Measurements from ENCODE around the gene SMIM3.
"Not testable (repeated sequence)": the region's sequence is repeated elsewhere in the genome, so short reads cannot be mapped to it uniquely, and the experiment has no call there.

Gene SMIM3, protein sequence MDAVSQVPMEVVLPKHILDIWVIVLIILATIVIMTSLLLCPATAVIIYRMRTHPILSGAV

DNA sequence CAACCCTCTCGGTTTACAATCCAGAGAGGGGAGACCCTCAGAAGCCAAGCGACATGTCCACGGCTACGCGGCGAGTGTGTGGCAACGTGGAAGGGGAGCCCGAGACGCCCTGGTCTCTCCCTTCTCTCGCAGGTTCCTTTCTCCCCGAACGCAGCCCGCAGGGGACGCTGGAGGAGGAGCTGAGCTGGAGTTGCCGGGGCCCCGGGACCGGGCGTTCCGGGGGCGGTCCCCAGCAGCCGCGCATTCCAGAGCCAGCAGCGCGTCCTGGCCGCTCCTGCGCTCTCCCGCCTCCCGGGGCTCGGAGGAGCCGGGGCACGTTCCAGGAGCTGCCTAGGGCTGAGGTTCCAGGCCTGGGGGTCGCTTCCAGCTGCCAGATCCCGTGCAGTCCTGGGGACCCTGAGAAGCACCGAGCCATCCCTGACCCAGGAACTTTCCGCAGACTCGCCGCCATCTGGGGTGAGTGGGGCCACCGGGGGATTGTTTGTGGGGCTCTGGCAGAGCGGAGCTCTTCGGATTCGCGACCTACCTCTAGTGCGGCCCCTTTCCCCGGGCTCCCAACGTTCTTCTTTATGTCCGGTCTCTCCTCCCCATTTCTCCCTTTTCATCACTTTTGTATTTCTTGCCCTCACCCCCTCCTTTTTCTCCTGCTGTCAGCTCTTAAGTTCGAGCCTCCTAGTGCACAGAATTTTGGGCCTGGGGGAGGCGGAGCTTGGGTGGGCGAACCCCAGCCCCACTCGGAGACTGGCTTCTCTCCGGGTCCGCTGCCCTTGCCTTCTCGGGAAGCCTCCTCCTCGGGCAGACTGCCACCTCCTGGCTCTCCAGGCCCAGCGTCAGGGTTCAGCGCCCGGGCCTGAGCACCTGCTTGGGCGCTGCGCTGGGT lies at the start of gene SMIM3:
TSS of gene SMIM3 (plus strand) at position 241 of the 880 bp plus-strand sequence. CDS start 16,684 bp downstream, outside the sequence.
- peak; percentile 64 for DNase-seq

DNA sequence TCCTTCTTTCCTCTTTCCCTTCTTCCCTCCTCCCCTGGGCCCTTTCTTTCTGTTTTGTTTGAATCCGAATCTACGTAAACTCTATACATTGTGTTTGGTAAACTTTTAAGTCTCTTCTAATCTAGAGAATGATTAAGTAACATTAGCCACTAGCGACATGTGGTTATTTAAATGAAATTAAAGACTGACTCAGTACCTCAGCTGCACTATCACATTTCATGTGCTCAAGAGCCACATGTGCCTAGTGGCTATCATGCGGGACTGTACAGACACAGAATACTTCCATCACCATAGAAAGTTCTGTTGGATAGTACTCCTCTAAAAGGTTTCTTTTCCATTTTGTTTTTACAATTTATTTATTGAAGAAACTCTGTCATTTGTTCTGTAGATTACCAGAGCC lies 48.7 kb upstream of the SMIM3 start:
- no peak for DNase-seq

DNA sequence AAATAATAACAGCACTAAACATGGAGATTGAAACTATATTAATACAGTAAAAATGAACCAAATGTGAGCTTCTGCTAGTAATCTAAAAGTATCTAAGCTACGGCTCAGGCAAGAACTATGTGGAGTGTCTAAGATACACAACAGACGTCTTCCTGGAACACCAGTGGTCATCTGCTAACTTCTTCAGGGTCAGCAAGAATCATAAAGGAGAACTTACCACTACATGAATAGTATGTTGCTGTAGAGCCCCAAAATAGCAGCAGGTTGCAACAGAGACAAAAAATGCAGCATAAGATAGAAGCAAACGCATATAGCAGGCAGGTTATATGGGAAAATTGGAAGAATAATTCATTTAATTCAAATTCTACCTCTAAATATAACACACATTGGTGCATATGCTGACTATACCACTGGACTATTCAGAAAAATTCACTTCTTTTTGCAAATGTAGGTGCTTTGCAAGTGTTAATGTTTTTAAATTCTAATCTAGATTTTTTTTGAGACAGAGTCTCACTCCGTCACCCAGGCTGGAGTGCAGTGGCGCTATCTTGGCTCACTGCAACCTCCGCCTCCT lies 46.8 kb upstream of the SMIM3 start:
- DNase-seq: no peak

DNA sequence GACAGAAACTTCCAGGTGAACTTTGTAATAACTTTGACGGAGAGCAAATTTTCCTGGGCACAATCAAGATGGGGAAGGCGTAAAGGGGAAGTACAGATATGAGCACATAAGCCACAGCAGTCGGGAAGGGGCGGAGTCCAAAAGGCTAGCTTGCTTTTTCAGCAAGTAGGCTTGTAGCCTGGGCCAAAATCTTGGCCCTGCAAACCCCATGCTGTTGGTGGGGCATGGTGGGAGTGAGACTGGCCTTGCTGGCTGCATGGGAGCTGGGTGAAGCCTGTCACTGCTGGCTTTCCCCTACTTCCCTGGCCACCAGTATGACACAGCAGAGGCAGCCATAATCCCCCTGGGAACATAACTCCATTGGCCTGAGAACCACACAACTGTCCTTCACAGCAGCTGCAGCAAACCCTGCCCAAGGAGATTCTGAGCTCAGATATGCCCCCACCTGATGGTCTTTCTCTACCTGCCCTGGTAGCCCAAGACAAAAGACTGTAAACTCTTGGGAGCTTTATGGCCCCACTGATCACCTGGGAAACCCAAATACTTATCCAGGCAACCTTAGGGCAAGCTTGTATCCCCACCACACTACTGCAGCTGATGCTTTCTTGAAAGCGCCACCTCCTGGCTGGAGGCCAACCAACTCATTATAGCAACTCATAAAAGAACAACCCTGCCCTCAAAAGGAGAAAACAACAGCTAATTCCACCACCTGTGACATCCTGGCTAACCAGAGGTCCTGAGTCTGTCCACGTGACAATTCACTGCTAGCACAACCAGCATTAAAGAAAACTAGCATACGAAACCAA lies 43.8 kb upstream of the SMIM3 start:
- no peak for DNase-seq

DNA sequence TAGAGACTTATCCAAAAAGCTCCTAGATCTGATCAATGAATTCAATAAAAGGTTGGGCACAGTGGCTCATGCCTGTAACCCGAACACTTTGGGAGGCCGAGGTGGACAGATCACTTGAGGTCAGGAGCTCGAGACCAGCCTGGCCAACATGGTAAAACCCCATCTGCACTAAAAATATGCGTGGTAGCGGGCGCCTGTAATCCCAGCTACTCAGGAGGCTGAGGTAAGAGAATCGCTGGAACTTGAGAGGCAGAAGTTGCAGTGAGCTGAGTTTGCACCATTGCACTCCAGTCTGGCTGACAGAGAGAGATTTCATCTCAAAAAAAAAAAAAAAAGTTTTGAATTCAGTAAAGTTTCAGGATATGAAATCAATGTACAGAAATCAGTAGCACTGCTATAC lies 39.7 kb upstream of the SMIM3 start:
- DNase-seq: no peak

DNA sequence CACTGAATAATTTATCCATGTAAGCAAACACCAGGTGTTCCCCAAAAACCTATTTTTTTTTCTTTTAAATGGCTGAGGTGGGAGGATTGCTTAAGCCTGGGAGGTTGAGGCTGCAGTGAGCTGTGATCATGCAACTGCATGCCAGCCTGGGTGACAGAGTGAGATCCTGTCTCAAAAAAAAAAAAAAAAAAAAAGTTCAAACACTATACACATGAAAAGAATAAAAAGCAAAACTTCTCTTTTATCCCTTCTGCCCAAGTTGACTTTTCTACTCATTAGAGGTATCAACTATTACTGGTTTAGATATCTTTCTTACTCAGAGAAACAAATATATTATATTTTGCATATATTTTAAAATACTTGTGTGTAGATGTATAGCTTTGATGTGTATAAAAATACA lies 37.6 kb upstream of the SMIM3 start:
- DNase-seq: no peak

DNA sequence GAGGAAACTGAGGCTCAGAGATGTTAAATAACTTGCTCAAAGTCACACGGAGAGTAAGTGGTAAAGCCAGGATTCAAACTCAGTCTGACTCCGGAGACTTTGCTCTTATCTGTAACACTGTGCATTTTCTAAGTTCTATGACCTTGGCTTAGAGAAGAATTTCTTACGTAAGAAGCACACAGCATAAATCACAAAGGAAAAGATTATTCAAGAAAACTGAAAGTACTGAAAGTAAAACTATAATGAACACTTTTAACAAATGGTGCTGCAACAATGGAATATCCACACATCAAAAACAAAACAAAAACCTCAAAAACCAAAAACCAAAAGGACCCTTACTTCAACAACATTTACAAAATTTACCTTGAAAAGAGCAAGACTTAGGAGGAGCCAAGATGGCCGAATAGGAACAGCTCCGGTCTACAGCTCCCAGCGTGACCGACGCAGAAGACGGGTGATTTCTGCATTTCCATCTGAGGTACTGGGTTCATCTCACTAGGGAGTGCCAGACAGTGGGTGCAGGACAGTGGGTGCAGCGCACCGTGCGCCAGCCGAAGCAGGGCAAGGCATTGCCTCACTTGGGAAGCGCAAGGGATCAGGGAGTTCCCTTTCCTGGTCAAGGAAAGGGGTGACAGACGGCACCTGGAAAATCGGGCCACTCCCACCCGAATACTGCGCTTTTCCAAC lies 36.0 kb upstream of the SMIM3 start:
- DNase-seq: not testable (repeated sequence)

DNA sequence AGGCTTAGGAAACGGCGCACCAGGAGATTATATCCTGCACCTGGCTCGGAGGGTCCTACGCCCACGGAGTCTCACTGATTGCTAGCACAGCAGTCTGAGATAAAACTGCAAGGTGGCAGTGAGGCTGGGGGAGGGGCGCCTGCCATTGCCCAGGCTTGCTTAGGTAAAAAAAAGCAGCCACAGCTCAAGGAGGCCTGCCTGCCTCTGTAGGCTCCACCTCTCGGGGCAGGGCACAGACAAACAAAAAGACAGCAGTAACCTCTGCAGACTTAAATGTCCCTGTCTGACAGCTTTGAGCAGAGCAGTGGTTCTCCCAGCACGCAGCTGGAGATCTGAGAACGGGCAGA lies 35.4 kb upstream of the SMIM3 start:
- DNase-seq: not testable (repeated sequence)

DNA sequence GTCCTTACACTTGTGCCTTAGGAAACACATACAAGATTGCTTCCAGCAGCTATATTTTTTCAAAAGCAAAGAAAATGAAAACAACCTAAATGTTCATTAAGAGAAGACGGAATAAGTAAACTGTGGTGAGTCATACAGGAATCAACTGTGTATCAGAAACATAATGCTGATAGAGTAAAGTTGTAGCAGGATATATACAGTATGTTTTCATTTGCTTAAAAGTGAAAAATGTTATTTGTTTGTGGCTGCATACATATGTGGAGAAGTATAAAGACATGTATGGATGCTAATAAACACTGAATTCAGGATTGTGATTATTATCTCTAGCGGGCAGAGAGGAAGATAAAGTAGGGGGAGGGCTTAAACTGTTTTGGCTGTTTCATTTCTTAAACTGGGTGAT lies 28.1 kb upstream of the SMIM3 start:
- no peak for DNase-seq

DNA sequence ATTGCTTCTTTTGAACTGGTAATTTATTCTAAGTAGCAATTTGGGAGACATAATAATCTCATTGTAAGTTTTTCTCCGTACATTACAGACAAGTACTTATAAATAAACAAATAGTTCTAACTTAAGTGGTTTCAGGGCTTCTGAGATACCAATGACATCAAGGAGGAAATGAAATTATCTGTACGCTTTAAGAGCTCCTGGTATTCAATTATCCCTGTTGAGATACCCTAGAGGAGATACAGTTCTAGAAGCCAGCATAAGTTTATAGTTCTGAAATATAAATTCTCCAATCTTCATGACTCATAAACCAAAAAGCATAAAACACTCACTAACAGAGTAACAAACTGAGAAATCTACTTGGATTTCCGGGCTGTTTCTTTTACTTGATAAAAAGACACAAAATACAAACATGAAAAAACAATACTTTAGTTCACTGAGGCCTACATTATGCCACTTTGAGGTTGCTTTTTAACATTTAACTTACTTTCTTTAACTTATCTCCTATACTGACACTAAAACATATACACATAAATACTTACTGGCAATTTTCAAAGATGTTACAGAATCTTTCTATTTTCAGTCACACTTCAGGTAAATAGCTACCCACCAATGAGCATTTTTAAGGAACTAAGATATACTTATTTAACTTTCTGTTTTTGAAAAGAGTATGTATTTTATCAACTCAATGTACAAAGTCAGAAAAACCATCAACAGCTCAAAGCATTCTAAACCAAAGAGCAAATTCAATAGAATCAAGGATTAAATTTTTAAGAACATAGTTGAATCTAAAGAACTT lies 27.3 kb upstream of the SMIM3 start:
- DNase-seq: no peak

DNA sequence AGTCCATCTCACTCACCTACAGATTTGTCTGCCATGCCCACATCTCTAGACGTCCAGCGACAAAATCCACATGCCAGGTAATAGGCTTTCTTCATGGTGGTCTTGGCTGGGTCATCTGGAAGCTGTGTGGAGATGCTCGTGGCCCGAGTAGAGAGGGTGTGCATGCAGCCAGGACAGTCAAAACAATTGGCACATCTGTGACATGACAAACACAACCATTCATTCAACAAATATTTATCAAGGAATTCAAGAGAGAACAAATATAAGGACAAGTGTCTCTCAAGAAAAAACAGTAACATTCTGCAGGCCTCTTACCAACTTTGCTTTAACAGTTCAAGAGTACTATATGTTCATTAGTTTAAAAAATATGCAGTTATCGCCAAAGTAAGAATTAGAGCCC lies 25.1 kb upstream of the SMIM3 start:
- no peak for DNase-seq

DNA sequence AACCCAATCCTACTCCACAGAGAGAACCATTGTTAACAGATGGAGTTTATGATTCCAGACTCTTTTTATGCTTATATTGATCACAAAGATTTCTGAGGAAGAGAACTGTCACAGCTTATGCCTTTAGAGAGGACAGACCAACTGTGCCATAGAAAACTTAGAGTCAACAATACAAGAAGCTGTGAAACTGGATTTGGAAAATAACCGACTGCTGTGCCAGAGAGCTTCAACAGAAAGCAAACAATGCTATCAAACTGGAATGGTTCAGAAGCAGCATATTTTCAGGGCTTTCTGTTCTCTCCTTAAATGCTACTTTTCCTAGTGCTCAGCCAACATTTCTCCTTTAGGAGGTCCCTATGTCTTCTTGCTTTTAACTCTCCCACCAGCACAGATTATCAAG lies 24.7 kb upstream of the SMIM3 start:
- no peak for DNase-seq

DNA sequence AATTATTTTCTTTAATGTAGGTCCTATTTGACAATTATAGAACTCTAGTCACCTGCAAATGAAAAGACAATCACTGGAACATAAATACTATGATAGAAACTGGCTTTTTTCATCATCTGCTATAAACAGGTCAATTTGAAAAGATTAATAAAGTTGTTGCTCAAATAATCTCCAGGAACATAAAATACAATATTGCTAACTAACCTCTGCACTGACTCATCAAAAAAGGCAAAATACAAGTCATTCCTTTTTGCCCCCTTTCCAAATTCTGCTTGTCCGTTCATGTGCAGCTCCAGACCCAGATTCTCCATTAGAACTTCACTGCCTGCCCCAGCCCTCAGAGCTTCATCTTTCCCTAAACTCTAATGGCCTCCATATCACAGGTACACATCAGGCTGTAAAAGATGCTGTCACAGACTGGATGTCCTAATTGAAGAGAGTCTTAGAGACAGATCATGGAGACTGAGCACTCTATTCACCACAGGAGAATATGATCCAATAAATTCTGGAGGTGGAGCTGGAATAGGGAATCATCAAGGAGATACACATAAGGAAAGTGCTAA lies 21.4 kb upstream of the SMIM3 start:
- no peak for DNase-seq

DNA sequence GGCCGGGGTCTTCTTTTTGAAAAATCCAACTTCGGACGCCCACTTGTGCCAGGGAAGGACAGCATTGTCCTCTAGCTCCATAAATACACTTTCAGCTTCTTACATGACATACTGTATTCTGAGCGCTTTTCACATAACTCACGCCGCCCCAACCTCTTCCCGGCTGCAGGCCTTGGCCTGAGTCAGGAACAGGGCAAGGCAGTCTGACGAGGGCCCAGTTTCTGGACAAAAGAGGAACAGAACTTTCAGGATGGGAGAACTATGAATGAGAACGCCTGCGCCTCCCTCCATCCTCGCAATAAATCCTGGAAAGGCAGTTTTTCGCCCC lies 20.4 kb upstream of the SMIM3 start:
- no peak for DNase-seq

DNA sequence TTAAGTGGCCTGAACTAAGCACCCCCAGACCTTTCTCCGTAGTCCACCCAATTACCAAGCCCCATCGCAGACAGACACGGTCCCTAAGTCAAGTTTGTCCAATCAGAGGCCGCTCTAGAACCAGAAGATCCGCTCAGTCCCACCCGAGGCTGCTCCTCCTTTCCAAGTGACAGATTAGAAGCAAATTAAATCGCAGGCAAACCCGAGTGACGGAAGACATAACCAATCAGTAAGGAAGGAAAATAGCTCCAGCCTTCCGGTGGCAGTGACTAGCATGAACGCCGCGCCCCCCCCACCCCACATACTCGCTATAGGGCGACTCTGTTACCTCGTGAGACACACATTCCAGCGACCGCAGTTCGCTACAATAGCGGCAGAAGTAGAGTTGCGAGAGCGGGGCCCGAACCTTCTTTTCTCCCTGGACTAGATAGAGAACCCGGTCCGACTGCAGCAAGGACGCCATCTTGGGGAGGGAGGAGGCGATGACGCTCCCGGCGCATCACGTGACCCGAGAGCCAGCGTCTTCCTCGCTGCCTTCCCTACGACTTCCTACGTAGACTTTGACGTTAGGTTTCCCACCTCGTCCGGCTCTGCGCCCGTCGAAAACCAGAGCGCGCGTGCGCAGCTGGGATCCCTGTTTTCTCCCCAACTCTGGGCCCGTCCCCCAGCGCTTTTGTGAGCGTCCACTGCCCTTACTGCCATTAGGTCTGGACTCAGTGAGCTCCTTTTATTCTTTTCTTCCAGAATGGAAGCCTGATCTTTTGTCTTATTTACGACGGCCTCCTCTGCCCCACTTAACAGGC lies 19.8 kb upstream of the SMIM3 start, which contains the start of gene DCTN4:
TSS of gene DCTN4 (minus strand) at position 487 of the 803 bp plus-strand sequence. CDS start at position 463, 24 bp downstream.
- peak; percentile 90 for DNase-seq

DNA sequence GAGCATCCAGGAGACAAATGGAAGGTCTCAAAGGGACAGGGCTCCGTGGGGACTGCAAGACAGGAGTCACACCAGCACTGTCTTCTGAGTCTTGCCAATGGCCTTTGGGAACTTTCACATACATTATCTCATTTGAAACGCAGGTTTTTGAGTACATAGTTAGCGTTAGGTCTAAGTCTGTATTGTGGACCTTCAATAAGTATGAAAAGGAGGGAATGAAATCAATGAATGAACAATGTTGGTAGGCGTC lies 19.3 kb upstream of the SMIM3 start:
- DNase-seq: no peak

DNA sequence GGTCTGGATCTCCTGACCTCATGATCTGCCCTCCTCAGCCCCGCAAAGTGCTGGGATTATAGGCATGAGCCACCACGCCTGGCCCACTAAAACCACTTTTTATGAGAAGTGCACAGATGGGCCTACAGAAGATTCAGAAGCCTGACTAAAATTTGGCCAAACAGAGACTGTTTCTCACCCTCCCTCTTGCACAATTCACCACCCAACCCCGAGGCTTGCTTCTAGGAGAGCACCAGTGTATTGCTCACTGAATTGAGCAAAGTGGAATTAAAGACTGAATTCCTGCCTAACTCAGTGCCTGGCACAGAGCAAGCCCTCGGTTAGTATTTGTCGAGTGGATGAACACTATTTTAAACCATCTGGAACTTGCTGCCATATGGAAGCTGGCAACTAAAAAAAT lies 16.3 kb upstream of the SMIM3 start:
- no peak for DNase-seq

DNA sequence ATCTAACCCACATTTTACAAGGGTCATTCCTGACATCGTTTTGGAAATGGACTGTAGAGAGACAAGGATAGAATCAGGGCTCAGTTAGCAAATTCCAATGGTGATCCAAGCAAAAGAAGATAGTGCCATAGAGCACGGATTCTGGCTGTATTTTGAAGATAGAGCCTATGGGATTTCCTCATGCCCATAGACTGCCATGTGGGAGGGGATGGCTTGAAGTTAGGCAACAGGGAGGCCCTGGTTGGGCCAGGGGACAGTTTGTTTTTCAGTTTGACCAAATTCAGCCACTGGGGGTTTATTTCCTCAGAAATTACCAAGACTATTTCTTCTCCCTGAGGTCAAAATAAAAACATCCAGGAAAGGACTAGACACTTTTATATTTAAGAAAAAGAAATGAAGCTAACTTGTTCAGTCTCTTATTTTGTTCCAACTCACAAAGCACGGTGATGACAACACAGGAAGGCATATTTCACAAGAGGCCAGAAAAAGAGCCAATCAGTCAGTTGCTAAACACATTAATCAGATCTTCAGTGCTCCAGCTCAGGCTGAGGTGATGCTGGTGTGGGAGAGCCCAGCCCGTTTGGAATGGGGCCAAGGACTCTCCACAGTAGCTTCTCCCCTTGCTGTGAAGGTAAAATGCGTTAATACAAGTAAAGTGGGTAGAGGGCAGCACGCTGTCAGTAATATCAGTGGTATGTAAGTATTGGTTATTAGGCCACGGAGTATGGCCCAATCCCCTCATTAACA lies 15.4 kb upstream of the SMIM3 start:
- DNase-seq: no peak

DNA sequence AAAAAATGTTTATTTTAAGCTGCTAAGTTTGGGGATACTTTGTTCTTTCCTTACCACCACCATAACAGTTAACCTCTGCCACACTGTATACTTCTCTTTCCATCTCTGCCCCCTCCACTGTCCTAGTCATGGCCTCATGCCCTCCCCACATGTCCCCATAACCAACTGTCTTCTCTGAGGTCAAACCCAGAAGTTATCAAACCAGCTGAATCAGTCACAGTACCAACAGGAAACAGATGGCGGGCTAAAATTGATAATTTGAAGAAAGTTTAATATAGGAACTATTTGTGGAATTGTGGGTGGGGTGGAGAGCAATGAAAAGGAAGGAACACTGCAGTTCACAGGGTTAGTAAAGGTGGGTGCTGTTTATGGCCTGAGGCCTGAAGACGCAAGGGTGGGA lies 14.0 kb upstream of the SMIM3 start:
- DNase-seq: no peak

DNA sequence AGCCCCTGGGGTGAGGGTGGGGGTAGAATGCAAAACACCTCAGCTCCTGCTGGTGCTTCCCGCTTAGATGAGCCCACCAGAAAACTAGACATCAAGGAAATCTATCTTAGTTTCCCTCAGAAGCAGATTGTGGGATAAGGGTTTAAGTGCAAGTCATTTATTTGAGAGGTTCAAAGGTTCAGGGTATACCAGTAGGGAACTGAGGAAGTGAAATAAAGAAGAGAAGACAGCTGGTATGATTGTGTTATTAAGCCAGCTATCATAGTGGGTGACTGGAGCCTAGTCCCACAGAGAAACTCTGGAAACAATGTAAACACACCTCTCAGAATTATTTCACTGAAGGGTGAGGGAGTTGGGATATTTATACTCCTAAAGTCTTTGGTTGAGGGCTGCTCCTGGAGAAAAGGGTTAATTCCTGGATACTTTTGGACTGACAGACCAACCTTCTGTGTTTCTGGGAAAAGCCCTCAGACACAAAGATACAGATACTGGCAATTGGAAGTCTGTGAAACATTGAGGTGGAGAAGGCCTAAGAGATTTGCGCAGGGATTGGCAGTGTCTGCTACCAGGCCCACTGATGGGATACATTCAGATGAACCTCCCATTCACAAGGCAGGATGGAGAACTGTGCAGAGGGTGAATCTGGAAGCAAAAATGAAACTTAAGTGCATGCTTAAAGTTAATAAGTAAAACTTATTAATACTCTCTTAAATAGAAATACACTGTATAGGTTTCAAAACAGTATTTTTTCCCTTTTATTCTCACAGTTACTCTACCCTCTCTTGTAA lies 13.4 kb upstream of the SMIM3 start:
- DNase-seq: no peak
